NCI-H2227 treated with DMSO at 0.1 percent for 48 hours (cell line): ENCODE data around the gene TMEM17.

Experiments
- DNase-seq: peaks from one replicate; lab custom pipeline; 2025; lab: John Stamatoyannopoulos, UW

The TMEM17 gene

GRCh38 chr2:62455957-62456692 lies 49.9 kb downstream of the TMEM17 start:
- DNase-seq, result no peak

- no peak for DNase-seq
Measured at GRCh38 chr2:62453955-62454354, 52.0 kb downstream of the TMEM17 start.

DNA sequence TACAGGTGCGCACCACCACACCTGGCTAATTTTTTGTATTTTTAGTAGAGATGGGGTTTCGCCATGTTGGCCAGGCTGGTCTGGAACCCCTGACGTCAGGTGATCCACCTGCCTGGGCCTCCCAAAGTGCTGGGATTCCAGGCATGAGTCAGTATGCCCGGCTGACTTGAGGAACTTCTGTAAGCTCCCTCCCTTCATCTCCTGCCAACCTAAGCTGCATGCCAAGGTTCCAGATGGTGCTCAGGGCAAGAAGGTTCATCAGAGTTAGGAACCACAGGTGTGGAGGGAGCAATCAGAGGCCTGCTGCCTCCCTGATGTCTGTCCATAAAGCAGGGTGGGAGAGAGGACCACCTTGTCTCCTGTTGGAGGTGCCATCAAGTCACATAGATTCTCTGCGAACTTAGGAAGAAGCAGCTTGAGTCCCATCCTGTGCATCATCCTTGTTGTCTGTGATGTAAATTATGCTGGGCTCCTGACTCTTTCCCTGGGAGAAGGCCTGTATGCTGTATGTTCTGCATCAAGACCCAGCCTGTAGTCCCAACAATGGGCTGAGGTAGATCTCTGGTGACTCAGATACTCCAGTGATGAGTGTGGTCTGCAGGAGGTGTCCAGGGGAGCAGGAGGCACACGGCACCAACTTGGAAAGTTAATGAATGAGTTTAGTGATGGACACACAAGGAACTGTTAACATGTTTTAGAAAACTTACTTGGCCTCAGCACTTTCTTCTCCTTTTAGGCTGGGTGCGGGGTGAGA lies 53.1 kb downstream of the TMEM17 start:
- DNase-seq, result no peak

DNA sequence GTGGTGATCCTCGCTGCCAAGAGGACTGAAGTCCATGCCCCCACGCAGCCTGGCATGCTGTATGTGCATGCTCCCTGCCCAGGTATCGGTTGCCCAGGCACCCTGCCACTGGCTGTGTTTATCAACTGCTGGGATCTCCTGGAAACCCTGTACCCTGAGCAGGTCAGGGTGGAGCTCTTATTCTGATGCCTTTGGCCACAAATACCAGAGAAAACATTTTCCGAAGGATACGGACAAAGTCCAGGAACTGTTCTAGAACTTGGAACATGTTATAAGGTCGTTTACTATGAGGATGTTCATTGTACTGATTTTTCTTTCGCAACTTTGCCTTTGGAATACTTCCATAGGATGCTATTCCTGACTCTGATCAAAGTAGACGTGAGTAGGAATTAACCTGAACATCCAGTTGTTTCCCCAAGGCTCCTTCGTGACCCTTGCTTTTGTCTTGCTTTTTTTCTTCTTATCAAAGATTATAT lies 55.2 kb downstream of the TMEM17 start:
- DNase-seq, result no peak
